Measurements from ENCODE around the gene EREG. TPM values are rescaled to one million over a fixed set of nuclear protein-coding genes. Genes with fewer than 3 reads are reported as not detected.

Gene EREG
- 77.0 and 84.1 TPM in 2 replicates for total RNA-seq

DNA sequence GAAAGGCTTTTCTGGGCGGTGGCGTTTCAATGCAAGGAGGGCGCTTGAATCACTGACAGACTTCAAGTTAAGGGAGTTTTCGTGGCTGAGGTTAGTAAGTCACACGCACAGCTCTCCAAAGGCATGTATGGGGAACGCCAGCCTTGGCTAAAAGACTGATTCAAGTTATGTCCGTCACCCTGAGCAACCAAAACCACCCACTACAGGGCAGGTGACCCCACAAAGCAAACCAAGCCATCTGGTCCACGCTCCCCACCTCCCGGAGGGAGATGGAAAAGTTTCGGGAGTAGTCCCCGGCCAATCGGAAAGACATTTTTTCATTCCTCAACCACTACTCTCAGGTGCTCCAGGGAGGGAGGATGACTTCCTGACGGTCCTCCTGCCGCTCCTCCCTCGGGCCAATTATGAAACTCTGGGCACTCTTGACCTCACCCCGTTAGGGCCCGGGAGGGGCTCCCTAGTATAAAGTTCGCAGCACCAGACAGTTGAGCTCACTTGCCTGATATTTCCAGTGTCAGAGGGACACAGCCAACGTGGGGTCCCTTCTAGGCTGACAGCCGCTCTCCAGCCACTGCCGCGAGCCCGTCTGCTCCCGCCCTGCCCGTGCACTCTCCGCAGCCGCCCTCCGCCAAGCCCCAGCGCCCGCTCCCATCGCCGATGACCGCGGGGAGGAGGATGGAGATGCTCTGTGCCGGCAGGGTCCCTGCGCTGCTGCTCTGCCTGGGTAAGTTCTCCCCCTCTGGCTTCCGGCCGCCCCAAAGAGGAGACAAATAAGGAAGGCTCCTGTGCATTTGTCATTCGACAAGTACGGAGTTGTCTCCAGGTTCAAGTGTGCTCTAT lies at the start of gene EREG:
EREG (plus strand) TSS at position 494 of the 840 bp plus-strand sequence; CDS start at position 658, 164 bp downstream.

Other genes starting within 250 kb of the EREG start
- 17.2 and 25.2 TPM in 2 replicates for gene MTHFD2L, start 207.0 kb upstream of the EREG start, total RNA-seq
- 23.0 and 75.9 TPM in 2 replicates for gene EPGN, start 56.7 kb upstream of the EREG start, total RNA-seq
- 1,201 and 2,086 TPM in 2 replicates for gene AREG, start 80.0 kb downstream of the EREG start, total RNA-seq